GM18505 (cell line): ENCODE results near the gene CHST11.
"Not testable (repeated sequence)": the region's sequence is repeated elsewhere in the genome, so short reads cannot be mapped to it uniquely, and the experiment has no call there.

Experiments
- ATAC-seq: cut with Tn5 transposase; IDR thresholded peaks from one replicate; pipeline ENCODE4 v1.9.1; 2021; ENCODE audit not compliant: unreplicated experiment
- POLR2A ChIP-seq: IDR thresholded peaks from 4 replicates; pipeline ENCODE4 v1.6.1; 2011; ENCODE audit warnings: borderline replicate concordance; ENCODE audit not compliant: insufficient read depth, insufficient read length; ENCODE audit errors: extremely low read depth

CHST11 gene

GRCh38 chr12:104553421-104553820 lies 96.7 kb downstream of the CHST11 start:
- no peak for ATAC-seq
- TF ChIP-seq POLR2A, result no peak

GRCh38 chr12:104555648-104556047 lies 98.9 kb downstream of the CHST11 start:
- ATAC-seq, result no peak
- TF ChIP-seq POLR2A, result no peak

GRCh38 chr12:104557488-104558195 lies 100.9 kb downstream of the CHST11 start:
- no peak for TF ChIP-seq POLR2A
- no peak for ATAC-seq

- TF ChIP-seq POLR2A, result no peak
- ATAC-seq, result no peak
Measured at GRCh38 chr12:104560881-104561280, 104.1 kb downstream of the CHST11 start.

- no peak for ATAC-seq
- no peak for TF ChIP-seq POLR2A
Measured at GRCh38 chr12:104562763-104563162, 106.0 kb downstream of the CHST11 start.

GRCh38 chr12:104564662-104565061 lies 107.9 kb downstream of the CHST11 start:
- not testable (repeated sequence) for ATAC-seq

- no peak for TF ChIP-seq POLR2A
- no peak for ATAC-seq
Measured at GRCh38 chr12:104565606-104566243, 109.0 kb downstream of the CHST11 start.

- no peak for ATAC-seq
- no peak for TF ChIP-seq POLR2A
Measured at GRCh38 chr12:104566244-104566993, 109.7 kb downstream of the CHST11 start.

GRCh38 chr12:104567832-104568486 lies 111.2 kb downstream of the CHST11 start:
- TF ChIP-seq POLR2A, result no peak
- no peak for ATAC-seq

GRCh38 chr12:104568487-104568868 lies 111.7 kb downstream of the CHST11 start:
- no peak for TF ChIP-seq POLR2A
- ATAC-seq, result no peak

- TF ChIP-seq POLR2A, result no peak
- no peak for ATAC-seq
Measured at GRCh38 chr12:104568935-104569334, 112.2 kb downstream of the CHST11 start.

GRCh38 chr12:104569346-104570173 lies 112.8 kb downstream of the CHST11 start:
- peak; percentile 58 for ATAC-seq
- no peak for TF ChIP-seq POLR2A
